ENCODE results near the gene TFAP2E.
A peak's percentile ranks its signal among the peaks of the same experiment; 100 is the strongest.

Gene TFAP2E

DNA sequence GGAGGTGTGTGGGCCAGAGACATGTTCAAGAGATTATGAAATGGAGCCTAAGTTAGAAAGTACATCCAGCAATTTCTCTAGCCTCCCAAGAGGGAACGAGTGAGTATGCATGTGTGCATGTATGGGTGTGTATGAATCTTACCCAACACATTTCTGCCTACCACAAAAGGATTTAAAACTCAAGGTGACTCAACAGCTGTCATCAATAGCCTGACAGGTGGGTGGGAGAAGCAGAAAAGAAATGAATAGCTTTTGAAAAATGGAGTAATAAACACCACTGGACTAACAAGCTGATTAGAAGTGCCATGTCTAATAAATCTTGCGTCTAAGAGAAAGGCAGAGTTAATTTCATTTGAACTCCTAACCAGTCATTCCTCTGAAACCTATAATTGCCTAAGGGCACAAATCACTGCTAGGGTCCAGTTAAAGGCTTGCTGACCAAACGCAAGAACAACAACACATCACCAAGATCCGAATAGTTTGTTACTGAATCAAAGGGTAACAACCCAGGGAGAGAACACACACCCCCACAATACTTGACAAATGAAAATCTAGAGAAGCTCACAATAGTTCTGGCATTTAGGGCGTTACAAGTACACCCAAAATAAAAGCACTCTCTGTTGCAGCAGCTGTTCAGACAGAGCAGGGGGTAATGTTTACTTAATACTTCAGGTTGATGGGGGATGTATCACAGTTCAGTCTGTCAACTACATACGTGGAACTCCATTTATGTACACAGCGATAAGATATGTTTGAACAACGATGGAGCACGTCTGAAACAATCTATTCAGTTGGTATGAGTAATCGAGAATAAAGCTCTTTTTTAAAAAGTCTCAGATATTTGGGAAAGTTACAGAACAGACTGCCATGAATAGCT, 17.3 kb upstream of the TFAP2E start:
- DNase-seq (ENCODE audit: low read depth) = no peak
- peak overlapping the region; percentile 82 for H3K4me3 ChIP-seq (ENCODE audit: low read depth, low read length)
- TF ChIP-seq MYC (IDR thresholded peaks at IDR 0.05; ENCODE audit: low read depth, low read length) (no peak), POLR2A (IDR thresholded peaks at IDR 0.05; ENCODE audit: extremely low read depth, insufficient read length) (no peak), CTCF (IDR thresholded peaks at IDR 0.05; ENCODE audit: low read depth, low read length) (no peak), MAX (IDR thresholded peaks at IDR 0.05; ENCODE audit: low read depth, low read length) (no peak)

- TF ChIP-seq MYC (IDR thresholded peaks at IDR 0.05; ENCODE audit: low read depth, low read length) (no peak; the same call in 1 of the 2 replicates), POLR2A (IDR thresholded peaks at IDR 0.05; ENCODE audit: extremely low read depth, insufficient read length) (no peak), CTCF (IDR thresholded peaks at IDR 0.05; ENCODE audit: low read depth, low read length) (no peak), MAX (IDR thresholded peaks at IDR 0.05; ENCODE audit: low read depth, low read length) (no peak; the same call in 1 of the 2 replicates)
- DNase-seq (ENCODE audit: low read depth) = no peak
- H3K4me3 ChIP-seq (ENCODE audit: low read depth, low read length) = peak overlapping the region; percentile 82
Observed at GRCh38 chr1:35556484-35557117, 16.5 kb upstream of the TFAP2E start.

- no peak for TF ChIP-seq MAX (IDR thresholded peaks at IDR 0.05; ENCODE audit: low read depth, low read length)
- peak; percentile 64 for TF ChIP-seq POLR2A (IDR thresholded peaks at IDR 0.05; ENCODE audit: extremely low read depth, insufficient read length)
- 0 out of 2 replicates have a peak, but pooled peaks have one; percentile 5 for TF ChIP-seq MYC (IDR thresholded peaks at IDR 0.05; ENCODE audit: low read depth, low read length)
- no peak for TF ChIP-seq CTCF (IDR thresholded peaks at IDR 0.05; ENCODE audit: low read depth, low read length)
- peak within 1 kb of the TSS; percentile 82 for H3K4me3 ChIP-seq (ENCODE audit: low read depth, low read length)
- DNase-seq (ENCODE audit: low read depth) = no peak
Observed at GRCh38 chr1:35557118-35557610, 15.9 kb upstream of the TFAP2E start, which contains the start of gene KIAA0319L. TSS of gene KIAA0319L (minus strand) at chr1:35557403. CDS start at chr1:35554491, 2,912 bp downstream.

- TF ChIP-seq POLR2A (IDR thresholded peaks at IDR 0.05; ENCODE audit: extremely low read depth, insufficient read length) (no peak), CTCF (IDR thresholded peaks at IDR 0.05; ENCODE audit: low read depth, low read length) (no peak), MYC (IDR thresholded peaks at IDR 0.05; ENCODE audit: low read depth, low read length) (peak; percentile 66), MAX (IDR thresholded peaks at IDR 0.05; ENCODE audit: low read depth, low read length) (peak; percentile 55)
Observed at GRCh38 chr1:35557611-35558373, 15.3 kb upstream of the TFAP2E start, which contains the start of gene NCDN. TSS of gene NCDN (plus strand) at chr1:35557799. CDS start at chr1:35558191, 392 bp downstream.

More at GRCh38 chr1:35557611-35558373, 15.3 kb upstream of the TFAP2E start, which contains the start of gene NCDN:
- peak within 1 kb of the TSS; percentile 82 for H3K4me3 ChIP-seq (ENCODE audit: low read depth, low read length)
- peak; percentile 99 for DNase-seq (ENCODE audit: low read depth)

Data from NB4 (cell line).